HL-60 (cell line): ENCODE data around the gene TMPRSS3.
A peak's percentile ranks its signal among the peaks of the same experiment; 100 is the strongest.

Source experiments
- DNase-seq, 2 experiments: peaks; one replicate each; pipeline ENCODE4 v3.0.0-alpha.2; 2010 to 2020; ENCODE audit warnings: low read depth in 1 of 2, low spot score in 1 of 2
- H3K27ac ChIP-seq: fragments of 250-450 bp; sonication (Bioruptor Pico); replicated peaks from 2 replicates; pipeline ENCODE4 v1.5.1; 2020; ENCODE audit warnings: mild to moderate bottlenecking, moderate library complexity
- H3K27me3 ChIP-seq: fragments of 250-450 bp; sonication (Bioruptor Pico); 2 replicates; pipeline ENCODE4 v1.5.1; 2021; ENCODE audit warnings: mild to moderate bottlenecking, moderate library complexity; ENCODE audit not compliant: insufficient read depth, poor library complexity, severe bottlenecking
- H3K4me3 ChIP-seq: replicated peaks from 2 replicates; pipeline ENCODE4 v1.5.1; 2011; ENCODE audit warnings: mild to moderate bottlenecking, control low read depth, low read length; ENCODE audit not compliant: insufficient read depth
- GABPA ChIP-seq: IDR thresholded peaks from 2 replicates; pipeline ENCODE4 v1.6.1; 2012; ENCODE audit warnings: low read depth
- POLR2AphosphoS5 ChIP-seq: IDR thresholded peaks from 2 replicates; pipeline ENCODE4 v1.6.1; 2012; ENCODE audit warnings: low read depth
- REST ChIP-seq: IDR thresholded peaks from 2 replicates; pipeline ENCODE4 v1.6.1; 2012; ENCODE audit warnings: low read depth; ENCODE audit not compliant: insufficient replicate concordance
- SPI1 ChIP-seq: IDR thresholded peaks from 2 replicates; pipeline ENCODE4 v1.6.1; 2012; ENCODE audit warnings: low read depth, mild to moderate bottlenecking, borderline replicate concordance
- TF ChIP-seq, protein P1 (sequence below): IDR thresholded peaks from one replicate; pipeline ENCODE4 v1.5.1; 2011; ENCODE audit warnings: low read length, control low read depth, inconsistent platforms; ENCODE audit not compliant: insufficient read depth

The TMPRSS3 gene

GRCh38 chr21:42437786-42438185, 41.9 kb upstream of the TMPRSS3 start:
- no peaks in the 10 kb centered on the region for H3K27me3 ChIP-seq
- no peak overlapping the region for H3K27ac ChIP-seq
- DNase-seq, result no peak
- no peak overlapping the region for H3K4me3 ChIP-seq
- TF ChIP-seq GABPA (no peak), REST (peak; percentile 92)

DNA sequence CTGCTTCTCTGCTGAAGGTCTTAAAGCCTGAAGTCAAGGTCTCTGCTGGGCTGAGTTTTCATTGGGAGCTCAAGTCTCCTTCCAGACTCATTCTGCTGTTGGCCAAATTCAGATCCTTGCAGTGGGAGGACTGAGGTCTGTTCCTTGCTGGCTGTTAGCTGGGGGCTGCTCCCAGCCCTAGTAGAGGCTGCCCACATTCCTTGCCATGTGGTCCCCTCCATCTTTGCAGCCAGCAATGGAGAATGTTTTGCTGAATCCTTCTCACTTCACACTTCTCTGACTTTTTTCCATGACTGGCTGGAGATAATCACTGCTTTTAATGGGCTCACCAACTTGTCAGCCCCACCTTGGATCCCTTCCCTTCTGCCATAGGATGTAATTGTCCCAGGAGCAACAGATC, 41.1 kb upstream of the TMPRSS3 start:
- no peak for DNase-seq
- TF ChIP-seq SPI1, result no peak
- TF ChIP-seq POLR2AphosphoS5, result no peak
- no peak for TF ChIP-seq REST
- TF ChIP-seq GABPA, result no peak
- TF ChIP-seq, protein P1, sequence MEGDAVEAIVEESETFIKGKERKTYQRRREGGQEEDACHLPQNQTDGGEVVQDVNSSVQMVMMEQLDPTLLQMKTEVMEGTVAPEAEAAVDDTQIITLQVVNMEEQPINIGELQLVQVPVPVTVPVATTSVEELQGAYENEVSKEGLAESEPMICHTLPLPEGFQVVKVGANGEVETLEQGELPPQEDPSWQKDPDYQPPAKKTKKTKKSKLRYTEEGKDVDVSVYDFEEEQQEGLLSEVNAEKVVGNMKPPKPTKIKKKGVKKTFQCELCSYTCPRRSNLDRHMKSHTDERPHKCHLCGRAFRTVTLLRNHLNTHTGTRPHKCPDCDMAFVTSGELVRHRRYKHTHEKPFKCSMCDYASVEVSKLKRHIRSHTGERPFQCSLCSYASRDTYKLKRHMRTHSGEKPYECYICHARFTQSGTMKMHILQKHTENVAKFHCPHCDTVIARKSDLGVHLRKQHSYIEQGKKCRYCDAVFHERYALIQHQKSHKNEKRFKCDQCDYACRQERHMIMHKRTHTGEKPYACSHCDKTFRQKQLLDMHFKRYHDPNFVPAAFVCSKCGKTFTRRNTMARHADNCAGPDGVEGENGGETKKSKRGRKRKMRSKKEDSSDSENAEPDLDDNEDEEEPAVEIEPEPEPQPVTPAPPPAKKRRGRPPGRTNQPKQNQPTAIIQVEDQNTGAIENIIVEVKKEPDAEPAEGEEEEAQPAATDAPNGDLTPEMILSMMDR, result no peak
- Histone ChIP-seq H3K4me3 (no peak overlapping the region), H3K27me3 (no peaks in the 10 kb centered on the region), H3K27ac (no peak overlapping the region)

DNA sequence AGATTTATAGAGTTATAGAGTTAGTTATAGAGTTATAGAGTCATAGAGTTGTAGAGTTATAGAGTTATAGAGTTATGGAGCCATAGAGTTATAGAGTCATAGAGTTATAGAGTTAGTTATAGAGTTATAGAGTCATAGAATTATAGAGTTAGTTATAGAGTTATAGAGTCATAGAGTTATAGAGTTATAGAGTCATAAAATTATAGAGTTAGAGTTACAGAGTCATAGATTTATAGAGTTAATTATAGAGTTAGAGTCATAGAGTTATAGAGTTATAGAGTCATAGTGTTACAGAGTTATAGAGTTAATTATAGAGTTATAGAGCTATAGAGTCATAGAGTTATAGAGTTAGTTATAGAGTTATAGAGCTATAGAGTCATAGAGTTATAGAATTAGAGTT, 40.0 kb upstream of the TMPRSS3 start:
- TF ChIP-seq SPI1 (no peak), POLR2AphosphoS5 (no peak), GABPA (no peak), REST (no peak)
- TF ChIP-seq, protein P1, result no peak
- no peak for DNase-seq
- no peaks in the 10 kb centered on the region for H3K27me3 ChIP-seq
- H3K4me3 ChIP-seq, result no peak overlapping the region
- H3K27ac ChIP-seq, result no peak overlapping the region

DNA sequence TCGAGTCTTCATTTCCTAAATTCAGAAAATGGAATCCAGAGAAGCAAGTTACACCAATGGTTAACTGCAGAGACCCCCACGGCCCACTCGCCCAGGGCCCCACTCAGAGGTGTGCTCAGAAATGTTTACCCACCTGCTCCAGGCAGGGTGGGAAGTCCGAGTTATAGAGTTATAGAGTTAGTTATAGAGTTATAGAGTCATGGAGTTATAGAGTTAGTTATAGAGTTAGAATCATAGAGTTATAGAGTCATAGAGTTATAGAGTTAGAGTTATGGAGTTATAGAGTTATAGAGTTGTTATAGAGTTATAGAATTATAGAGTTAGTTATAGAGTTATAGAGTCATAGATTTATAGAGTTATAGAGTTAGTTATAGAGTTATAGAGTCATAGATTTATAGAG, 39.5 kb upstream of the TMPRSS3 start:
- H3K27ac ChIP-seq, result no peak overlapping the region
- no peak overlapping the region for H3K4me3 ChIP-seq
- DNase-seq, result no peak
- TF ChIP-seq REST (no peak), POLR2AphosphoS5 (no peak), SPI1 (no peak)
- TF ChIP-seq, protein P1, result no peak
- no peaks in the 10 kb centered on the region for H3K27me3 ChIP-seq
